IPS-11a (cell line): ENCODE measurements around the gene ALG6.
A peak's percentile ranks its signal among the peaks of the same experiment; 100 is the strongest.

Experiments
- H3K4me3 ChIP-seq: one replicate; pipeline ENCODE4 v1.5.1; 2013; ENCODE audit warnings: low read depth, low read length, control low read depth

The ALG6 gene

GRCh38 chr1:63367215-63368103 is at the start of gene ALG6:
Gene ALG6, plus strand, starts transcription at chr1:63367627. Its CDS starts 3,351 bp downstream, at chr1:63370978.
- H3K4me3 ChIP-seq: peak within 1 kb of the TSS; percentile 94

- H3K4me3 ChIP-seq: peak overlapping the region; percentile 38
Measured at GRCh38 chr1:63317817-63318152, 49.6 kb upstream of the ALG6 start.

- no peak overlapping the region for H3K4me3 ChIP-seq
Measured at GRCh38 chr1:63318201-63318979, 49.0 kb upstream of the ALG6 start.

DNA sequence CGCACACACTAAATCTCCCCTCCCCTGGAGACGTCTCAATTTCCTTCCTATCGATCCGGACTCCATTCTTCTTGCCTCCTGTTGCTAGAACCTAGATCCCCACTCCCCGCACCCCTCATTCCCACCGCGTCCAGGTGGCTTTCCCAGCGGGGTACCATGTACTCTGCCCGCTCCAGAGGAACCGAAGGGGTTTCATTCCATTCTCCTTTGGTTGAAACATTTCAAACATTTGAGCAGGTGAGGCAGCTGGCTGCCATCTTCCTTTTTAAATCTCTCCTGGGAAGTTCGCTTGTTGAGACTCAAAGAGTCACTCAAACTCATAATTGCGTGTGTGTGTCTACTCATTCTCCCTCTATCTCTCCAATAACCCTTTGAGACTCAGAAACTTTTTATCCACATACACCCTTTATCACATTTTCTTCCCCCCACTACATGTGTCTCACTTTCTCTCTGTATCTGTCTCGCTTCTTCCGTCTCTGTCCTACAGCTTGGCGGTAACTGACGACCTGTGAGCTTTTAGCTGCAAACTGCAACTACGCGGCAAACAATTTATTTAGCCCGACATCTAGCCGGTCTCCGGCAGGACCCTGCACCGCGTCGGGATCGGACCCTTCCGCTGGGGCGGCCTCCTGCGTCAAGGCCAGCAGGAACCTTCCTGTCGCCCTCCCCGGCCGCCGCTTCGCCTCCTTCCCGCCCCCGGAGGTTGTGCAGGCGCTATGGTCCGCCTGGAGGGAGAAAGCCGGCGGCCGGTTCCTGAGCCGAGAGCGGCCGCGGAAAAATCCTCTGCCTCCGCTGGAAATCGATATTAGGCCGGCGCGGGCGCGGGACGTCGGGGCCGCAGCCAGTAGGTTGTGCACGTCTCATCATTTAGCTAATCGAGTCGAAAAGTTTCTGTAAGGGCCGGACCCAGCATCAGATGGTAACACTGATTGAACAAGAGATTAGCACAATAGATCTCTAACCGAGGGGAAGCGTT is 48.1 kb upstream of the ALG6 start:
- peak overlapping the region; percentile 62 for H3K4me3 ChIP-seq

- H3K4me3 ChIP-seq: peak overlapping the region; percentile 62
Measured at GRCh38 chr1:63320022-63320721, 47.3 kb upstream of the ALG6 start.

DNA sequence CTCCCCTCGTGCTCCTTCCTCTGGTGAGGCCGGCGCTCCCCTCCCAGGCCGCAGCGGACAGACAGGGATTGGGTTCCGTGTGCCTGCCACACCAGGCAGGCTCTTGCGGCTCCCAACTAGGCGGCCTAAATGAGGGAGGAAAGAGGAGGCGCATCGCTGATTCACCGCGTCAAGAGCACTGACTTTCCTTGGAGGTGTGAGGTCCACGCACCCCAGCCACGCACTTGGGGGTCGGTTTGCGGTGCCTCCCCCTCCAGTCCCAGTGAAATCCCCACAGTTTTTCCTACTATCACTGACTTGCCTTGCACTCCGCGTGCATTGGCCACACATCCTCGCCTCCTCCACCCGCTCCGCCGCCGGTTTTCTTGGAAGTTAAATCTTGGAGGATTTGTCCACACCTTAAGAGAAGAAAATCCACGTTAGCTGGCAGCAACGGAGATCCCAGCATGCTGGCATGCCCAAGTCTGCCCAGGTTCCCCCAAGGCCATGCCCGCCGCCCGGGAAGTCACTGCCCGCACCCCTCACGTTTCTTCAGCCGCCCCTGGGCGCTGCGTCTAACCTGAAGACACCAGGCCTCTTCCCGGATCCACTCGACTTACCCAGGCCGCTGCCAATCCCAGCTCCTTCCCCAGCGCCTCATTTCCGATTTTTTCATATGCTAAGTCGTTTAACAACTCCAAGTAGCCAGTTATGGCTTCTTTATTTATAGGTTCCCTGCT is 46.2 kb upstream of the ALG6 start:
- peak overlapping the region; percentile 62 for H3K4me3 ChIP-seq

- H3K4me3 ChIP-seq: peak overlapping the region; percentile 62
Measured at GRCh38 chr1:63321785-63322113, 45.7 kb upstream of the ALG6 start.

DNA sequence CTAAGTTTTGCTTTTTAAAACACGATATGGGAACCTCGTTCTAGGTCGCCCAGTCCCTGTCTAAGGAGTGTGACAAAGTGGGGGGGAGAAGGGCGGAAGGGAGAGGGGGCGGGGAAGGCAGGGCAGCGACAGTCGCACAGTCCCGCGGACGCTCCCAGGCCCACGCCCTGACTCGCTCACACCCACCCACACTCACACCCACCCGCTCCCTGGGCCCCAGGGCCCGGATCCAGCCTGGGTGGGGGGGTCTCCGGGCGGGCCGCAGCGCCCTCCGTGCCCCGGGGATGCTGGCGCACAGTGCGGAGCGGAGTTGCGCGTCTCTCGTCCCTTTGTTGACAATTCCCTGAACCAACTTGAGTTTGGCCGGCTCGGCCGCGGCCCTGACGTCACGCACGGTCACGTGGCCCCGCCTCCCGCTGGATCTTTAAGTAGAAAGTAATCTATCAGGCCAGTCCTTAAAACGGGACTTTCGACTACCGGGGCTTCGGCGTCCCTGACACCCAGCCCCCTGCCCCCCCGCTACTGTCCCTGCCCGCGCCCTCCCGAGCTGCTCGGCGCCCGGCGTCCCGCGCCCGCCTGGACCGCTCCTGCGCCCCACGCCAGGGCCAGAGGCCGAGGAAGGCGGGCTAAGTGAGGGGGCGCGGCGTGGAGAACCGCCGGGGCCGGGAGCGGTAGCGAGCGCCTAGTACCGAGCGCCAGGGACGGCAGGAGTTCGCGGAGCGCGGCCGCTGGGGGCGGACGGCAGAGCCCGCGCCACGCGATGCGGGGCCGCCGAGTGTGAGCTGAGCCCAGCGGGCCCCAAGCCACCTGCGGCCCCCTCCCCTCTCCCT is 45.1 kb upstream of the ALG6 start, which contains the start of gene FOXD3:
TSS of gene FOXD3 (plus strand) at position 454 of the 830 bp plus-strand sequence. CDS start 492 bp downstream, outside the sequence.
- peak within 1 kb of the TSS; percentile 62 for H3K4me3 ChIP-seq

DNA sequence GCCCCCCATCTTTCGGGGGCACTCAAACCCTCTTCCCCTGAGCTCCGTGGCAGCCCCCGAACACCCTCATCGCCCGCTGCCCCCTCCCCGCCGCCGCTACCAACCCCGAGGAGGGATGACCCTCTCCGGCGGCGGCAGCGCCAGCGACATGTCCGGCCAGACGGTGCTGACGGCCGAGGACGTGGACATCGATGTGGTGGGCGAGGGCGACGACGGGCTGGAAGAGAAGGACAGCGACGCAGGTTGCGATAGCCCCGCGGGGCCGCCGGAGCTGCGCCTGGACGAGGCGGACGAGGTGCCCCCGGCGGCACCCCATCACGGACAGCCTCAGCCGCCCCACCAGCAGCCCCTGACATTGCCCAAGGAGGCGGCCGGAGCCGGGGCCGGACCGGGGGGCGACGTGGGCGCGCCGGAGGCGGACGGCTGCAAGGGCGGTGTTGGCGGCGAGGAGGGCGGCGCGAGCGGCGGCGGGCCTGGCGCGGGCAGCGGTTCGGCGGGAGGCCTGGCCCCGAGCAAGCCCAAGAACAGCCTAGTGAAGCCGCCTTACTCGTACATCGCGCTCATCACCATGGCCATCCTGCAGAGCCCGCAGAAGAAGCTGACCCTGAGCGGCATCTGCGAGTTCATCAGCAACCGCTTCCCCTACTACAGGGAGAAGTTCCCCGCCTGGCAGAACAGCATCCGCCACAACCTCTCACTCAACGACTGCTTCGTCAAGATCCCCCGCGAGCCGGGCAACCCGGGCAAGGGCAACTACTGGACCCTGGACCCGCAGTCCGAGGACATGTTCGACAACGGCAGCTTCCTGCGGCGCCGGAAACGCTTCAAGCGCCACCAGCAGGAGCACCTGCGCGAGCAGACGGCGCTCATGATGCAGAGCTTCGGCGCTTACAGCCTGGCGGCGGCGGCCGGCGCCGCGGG is 44.2 kb upstream of the ALG6 start:
- peak overlapping the region; percentile 62 for H3K4me3 ChIP-seq

DNA sequence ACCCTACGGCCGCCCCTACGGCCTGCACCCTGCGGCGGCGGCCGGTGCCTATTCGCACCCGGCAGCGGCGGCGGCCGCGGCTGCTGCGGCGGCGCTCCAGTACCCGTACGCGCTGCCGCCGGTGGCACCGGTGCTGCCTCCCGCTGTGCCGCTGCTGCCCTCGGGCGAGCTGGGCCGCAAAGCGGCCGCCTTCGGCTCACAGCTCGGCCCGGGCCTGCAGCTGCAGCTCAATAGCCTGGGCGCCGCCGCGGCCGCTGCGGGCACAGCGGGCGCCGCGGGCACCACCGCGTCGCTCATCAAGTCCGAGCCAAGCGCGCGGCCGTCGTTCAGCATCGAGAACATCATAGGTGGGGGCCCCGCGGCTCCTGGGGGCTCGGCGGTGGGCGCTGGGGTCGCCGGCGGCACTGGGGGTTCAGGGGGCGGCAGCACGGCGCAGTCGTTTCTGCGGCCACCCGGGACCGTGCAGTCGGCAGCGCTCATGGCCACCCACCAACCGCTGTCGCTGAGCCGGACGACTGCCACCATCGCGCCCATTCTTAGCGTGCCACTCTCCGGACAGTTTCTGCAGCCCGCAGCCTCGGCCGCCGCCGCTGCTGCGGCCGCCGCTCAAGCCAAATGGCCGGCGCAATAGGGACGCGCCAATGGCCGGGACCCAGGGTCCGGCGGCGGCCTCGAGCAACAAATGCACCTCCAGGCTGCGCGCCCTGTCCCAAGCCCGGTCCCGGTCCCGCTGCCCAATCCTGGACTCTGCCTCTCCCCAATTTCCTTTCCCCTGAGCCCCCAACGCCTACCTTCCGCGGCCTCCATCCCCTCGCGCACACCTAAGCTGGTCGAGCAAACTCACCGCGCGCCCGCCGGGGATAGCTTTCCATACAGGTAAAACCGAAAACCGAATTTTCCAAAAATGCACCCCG is 43.3 kb upstream of the ALG6 start:
- H3K4me3 ChIP-seq: peak overlapping the region; percentile 62

- peak overlapping the region; percentile 62 for H3K4me3 ChIP-seq
Measured at GRCh38 chr1:63324779-63325119, 42.7 kb upstream of the ALG6 start.

GRCh38 chr1:63325279-63325985 is 42.0 kb upstream of the ALG6 start:
- H3K4me3 ChIP-seq: peak overlapping the region; percentile 62

- peak overlapping the region; percentile 62 for H3K4me3 ChIP-seq
Measured at GRCh38 chr1:63326106-63326472, 41.3 kb upstream of the ALG6 start.

GRCh38 chr1:63326473-63327380 is 40.7 kb upstream of the ALG6 start:
- H3K4me3 ChIP-seq: peak overlapping the region; percentile 62

- no peak overlapping the region for H3K4me3 ChIP-seq
Measured at GRCh38 chr1:63327417-63328054, 39.9 kb upstream of the ALG6 start.
